ENCODE data around the gene PCDHGA5. TPM values are rescaled to one million over a fixed set of nuclear protein-coding genes. Genes with fewer than 3 reads are reported as not detected.
"Not testable (repeated sequence)": the region's sequence is repeated elsewhere in the genome, so short reads cannot be mapped to it uniquely, and the experiment has no call there.

Gene PCDHGA5
- total RNA-seq, result 0.44 and 0.60 TPM in 2 replicates

- DNase-seq (ENCODE audit: low read depth in 2 of 2), result no peak
Measured at GRCh38 chr5:141363952-141364660, at the start of gene PCDHGA5. PCDHGA5 (plus strand) TSS chr5:141364162; CDS start chr5:141364331, 169 bp downstream.

GRCh38 chr5:141316963-141317362, 47.0 kb upstream of the PCDHGA5 start:
- not testable (repeated sequence) for DNase-seq (ENCODE audit: low read depth in 2 of 2)

- DNase-seq (ENCODE audit: low read depth in 2 of 2), result no peak
Measured at GRCh38 chr5:141319202-141319601, 44.8 kb upstream of the PCDHGA5 start.

GRCh38 chr5:141319699-141320098, 44.3 kb upstream of the PCDHGA5 start:
- DNase-seq (ENCODE audit: low read depth in 2 of 2), result no peak

GRCh38 chr5:141320225-141321169, 43.5 kb upstream of the PCDHGA5 start, which contains the start of gene TAF7:
TAF7 (minus strand) TSS chr5:141320784; CDS start chr5:141320044, 740 bp downstream.
- peak; percentile 95 to 97 for DNase-seq (ENCODE audit: low read depth in 2 of 2)

- no peak for DNase-seq (ENCODE audit: low read depth in 2 of 2)
Measured at GRCh38 chr5:141322261-141322660, 41.7 kb upstream of the PCDHGA5 start.

GRCh38 chr5:141326088-141326854, 37.7 kb upstream of the PCDHGA5 start:
- peak; percentile 80 to 82 for DNase-seq (ENCODE audit: low read depth in 2 of 2)

GRCh38 chr5:141328231-141328630, 35.7 kb upstream of the PCDHGA5 start:
- no peak for DNase-seq (ENCODE audit: low read depth in 2 of 2)

- peak; percentile 41 to 67 for DNase-seq (ENCODE audit: low read depth in 2 of 2)
Measured at GRCh38 chr5:141330299-141331080, 33.5 kb upstream of the PCDHGA5 start, which contains the start of gene PCDHGA1. PCDHGA1 (plus strand) TSS chr5:141330514.

GRCh38 chr5:141332571-141332970, 31.4 kb upstream of the PCDHGA5 start:
- DNase-seq (ENCODE audit: low read depth in 2 of 2), result not testable (repeated sequence)

GRCh38 chr5:141338538-141339306, 25.2 kb upstream of the PCDHGA5 start, which contains the start of gene PCDHGA2:
PCDHGA2 (plus strand) TSS chr5:141338760.
- DNase-seq (ENCODE audit: low read depth in 2 of 2), result peak; percentile 42 to 56

GRCh38 chr5:141340781-141341354, 23.1 kb upstream of the PCDHGA5 start:
- DNase-seq (ENCODE audit: low read depth in 2 of 2), result not testable (repeated sequence)

GRCh38 chr5:141342773-141343172, 21.2 kb upstream of the PCDHGA5 start:
- no peak for DNase-seq (ENCODE audit: low read depth in 2 of 2)

GRCh38 chr5:141343242-141343952, 20.6 kb upstream of the PCDHGA5 start, which contains the start of gene PCDHGA3:
PCDHGA3 (plus strand) TSS chr5:141343829; CDS start chr5:141344034, 205 bp downstream.
- peak; percentile 46 to 63 for DNase-seq (ENCODE audit: low read depth in 2 of 2)

- DNase-seq (ENCODE audit: low read depth in 2 of 2), result no peak
Measured at GRCh38 chr5:141343953-141344463, 20.0 kb upstream of the PCDHGA5 start.

GRCh38 chr5:141345327-141345726, 18.6 kb upstream of the PCDHGA5 start:
- no peak for DNase-seq (ENCODE audit: low read depth in 2 of 2)

- not testable (repeated sequence) for DNase-seq (ENCODE audit: low read depth in 2 of 2)
Measured at GRCh38 chr5:141346017-141346416, 17.9 kb upstream of the PCDHGA5 start.

GRCh38 chr5:141349917-141350619, 13.9 kb upstream of the PCDHGA5 start, which contains the start of gene PCDHGB1:
PCDHGB1 (plus strand) TSS chr5:141350099; CDS start chr5:141350261, 162 bp downstream.
- DNase-seq (ENCODE audit: low read depth in 2 of 2), result peak; percentile 22 to 59

Measured in lung microvascular endothelial cell (primary cell).